GM12878 (cell line): ENCODE data around the gene HOXB2. TPM values are rescaled to one million over a fixed set of nuclear protein-coding genes. Genes with fewer than 3 reads are reported as not detected.

Experiments
- ATAC-seq: fragments of 200-7000 bp; cut with Tn5 transposase; 3 replicates; pipeline ENCODE4 v1.9.1; 2020; ENCODE audit warnings: mild to moderate bottlenecking, moderate library complexity
- BruUV-seq: library from RNA; stranded (reverse); fragments of 400-500 nt; replicated peaks from 2 replicates; lab custom pipeline; 2021; lab: Mats Ljungman, UMichigan
- CTCF ChIA-PET: fragments of 300-600 bp; sonication (Branson Sonifier 250); formaldehyde crosslinking; extraction: SDS; loops from one replicate; lab custom pipeline; 2021; ENCODE audit warnings: inconsistent platforms; lab: Yijun Ruan, JAX
- POLR2A ChIA-PET: fragments of 350-600 bp; formaldehyde crosslinking; extraction: SDS; loops from one replicate; lab custom pipeline; 2021; ENCODE audit warnings: inconsistent platforms; lab: Charles Lee
- RAD21 ChIA-PET: fragments of 300-600 bp; sonication (Branson Sonifier 250); formaldehyde crosslinking; loops from one replicate; lab custom pipeline; 2023; ENCODE audit warnings: antibody characterized with exemption; ENCODE audit not compliant: unreplicated experiment; lab: Charles Lee
- SMC1A ChIA-PET: fragments of 300-600 bp; sonication (Branson Sonifier 250); formaldehyde crosslinking; loops from one replicate; lab custom pipeline; 2023; ENCODE audit not compliant: unreplicated experiment, uncharacterized antibody; lab: Charles Lee
- DNase-seq: peaks from one replicate; pipeline ENCODE4 v3.0.0-alpha.2; 2011; ENCODE audit warnings: low read depth, low spot score
- FAIRE-seq: peaks from 3 replicates; lab custom pipeline; 2011; peaks lifted over from hg19 to GRCh38; lab: Jason Lieb, UNC
- H2AFZ ChIP-seq: 2 replicates; pipeline ENCODE4 v1.6.0; 2011; ENCODE audit warnings: low read depth, low read length, control low read depth; ENCODE audit not compliant: control insufficient read depth
- H3K27ac ChIP-seq: 2 replicates; pipeline ENCODE4 v1.5.1; 2011; ENCODE audit warnings: control low read depth; ENCODE audit not compliant: control insufficient read depth, insufficient read depth
- H3K27me3 ChIP-seq, 2 experiments: replicated peaks in 1 of 2; 2 replicates each; pipeline versions ENCODE4 v1.6.0 to v1.6.1; 2011; ENCODE audit warnings: low read length in 1 of 2; ENCODE audit not compliant: control insufficient read depth in 2 of 2, insufficient read depth in 2 of 2
- H3K36me3 ChIP-seq, 2 experiments: 2 replicates each; pipeline ENCODE4 v1.5.1; 2011; ENCODE audit warnings: low read length in 1 of 2; ENCODE audit not compliant: control insufficient read depth in 2 of 2, insufficient read depth in 2 of 2
- H3K4me1 ChIP-seq: 2 replicates; pipeline ENCODE4 v1.6.1; 2011; ENCODE audit warnings: mild to moderate bottlenecking, low read length, moderate library complexity, mixed read lengths; ENCODE audit not compliant: control insufficient read depth, insufficient read depth
- H3K4me2 ChIP-seq: 2 replicates; pipeline ENCODE4 v1.6.0; 2011; ENCODE audit warnings: control low read depth; ENCODE audit not compliant: control insufficient read depth, insufficient read depth
- H3K4me3 ChIP-seq: fragments of 200-600 bp; sonication (generic); 2 replicates; pipeline ENCODE4 v1.5.1; 2016
- H3K79me2 ChIP-seq: 2 replicates; pipeline ENCODE4 v1.6.0; 2011; ENCODE audit warnings: low read length; ENCODE audit not compliant: control insufficient read depth, insufficient read depth
- H3K9ac ChIP-seq: 2 replicates; pipeline ENCODE4 v1.8.0; 2011; ENCODE audit warnings: low read length, control low read depth, mixed read lengths; ENCODE audit not compliant: control insufficient read depth, insufficient read depth
- H3K9me3 ChIP-seq: replicated peaks from 3 replicates; pipeline ENCODE4 v1.5.1; 2011; ENCODE audit warnings: mild to moderate bottlenecking, low read length; ENCODE audit not compliant: control insufficient read depth, insufficient read depth
- H4K20me1 ChIP-seq: 2 replicates; pipeline ENCODE4 v1.6.0; 2011; ENCODE audit not compliant: control insufficient read depth, insufficient read depth
- ATF2 ChIP-seq: IDR thresholded peaks from 2 replicates; pipeline ENCODE4 v1.6.1; 2012; ENCODE audit warnings: low read length, inconsistent platforms
- CEBPZ ChIP-seq: fragments of 150-350 bp; IDR thresholded peaks from 2 replicates; pipeline ENCODE4 v1.6.1; 2016; ENCODE audit warnings: low read depth, low read length
- CREM ChIP-seq: IDR thresholded peaks from 2 replicates; pipeline ENCODE4 v1.6.1; 2014; ENCODE audit warnings: antibody characterized with exemption, low read depth
- HCFC1 ChIP-seq: fragments of 150-350 bp; IDR thresholded peaks from 2 replicates; pipeline ENCODE4 v1.6.1; 2014; ENCODE audit warnings: low read length
- NFIC ChIP-seq: IDR thresholded peaks from 2 replicates; pipeline ENCODE4 v1.6.1; 2012; ENCODE audit warnings: low read depth, mild to moderate bottlenecking, inconsistent platforms, low read length, moderate library complexity
- RUNX3 ChIP-seq: IDR thresholded peaks from 2 replicates; pipeline ENCODE4 v1.6.1; 2012; ENCODE audit warnings: low read length, inconsistent platforms
- SREBF2 ChIP-seq: IDR thresholded peaks from 2 replicates; pipeline ENCODE4 v1.6.1; 2012; ENCODE audit warnings: mild to moderate bottlenecking, low read length
- SRF ChIP-seq, 2 experiments: IDR thresholded peaks; 2 replicates each; pipeline ENCODE4 v1.6.1; 2011; ENCODE audit warnings: low read depth in 2 of 2, low read length in 2 of 2, mild to moderate bottlenecking in 1 of 2, moderate library complexity in 1 of 2
- SUZ12 ChIP-seq: fragments of 200-600 bp; sonication (generic); IDR thresholded peaks from one replicate; pipeline ENCODE4 v1.6.1; 2018; ENCODE audit warnings: antibody characterized with exemption, mild to moderate bottlenecking; ENCODE audit not compliant: unreplicated experiment
- WRNIP1 ChIP-seq: IDR thresholded peaks from 2 replicates; pipeline ENCODE4 v1.6.1; 2011; ENCODE audit warnings: low read depth, low read length, improper control_type of control experiment, borderline replicate concordance
- ZBTB40 ChIP-seq: fragments of 450-650 bp; IDR thresholded peaks from 2 replicates; pipeline ENCODE4 v1.6.1; 2016; ENCODE audit warnings: mild to moderate bottlenecking, moderate library complexity, borderline replicate concordance
- ZNF384 ChIP-seq: IDR thresholded peaks from 2 replicates; pipeline ENCODE4 v1.6.1; 2012; ENCODE audit warnings: low read depth, mild to moderate bottlenecking, low read length, improper control_type of control experiment, borderline replicate concordance
- WGBS: methylation state at CpG from one replicate; pipeline ENCODE4 v1.1.6; 2016; ENCODE audit warnings: low lambda C conversion rate; ENCODE audit not compliant: insufficient replicate concordance, insufficient coverage; ENCODE audit errors: missing lambda C conversion rate; 5-methylcytosine and 5-hydroxymethylcytosine counted together
- in situ Hi-C: fragments of 300-500 bp; cut with MboI; formaldehyde crosslinking; loops from 9 replicates; pipeline ENCODE4 v1.14.3; 2018; ENCODE audit warnings: mixed read lengths
- intact Hi-C: fragments of 100-400 bp; cut with micrococcal nuclease; formaldehyde crosslinking; loops from one replicate; pipeline ENCODE4 v1.14.2; 2022; ENCODE audit not compliant: unreplicated experiment
- polyA plus RNA-seq, 11 experiments: library from polyadenylated mRNA; depleted of rRNA in 4 of 11; unstranded in 6 of 11; stranded (reverse) in 5 of 11; fragments of >200 nt; fragmentation: Nextera tagmentation in 4 of 11; fragmentation: Illumina TruSeq in 1 of 11; extraction: Ambion mirVana in 4 of 11; extraction: Trizol in 1 of 11; gene quantifications; 1 replicate in 1 of 11; 2 replicates in 10 of 11; pipeline versions ENCODE4 v1.2.1 to v1.2.3, GENCODE V29; 2011 to 2016; ENCODE audit warnings: inconsistent platforms in 2 of 11, missing spikeins in 2 of 11, low read depth in 1 of 11
- total RNA-seq, 4 experiments: library from RNA; depleted of rRNA in 3 of 4; stranded (reverse); fragments of >200 nt in 3 of 4; fragmentation: Illumina TruSeq in 1 of 4; extraction: Trizol in 1 of 4; gene quantifications; 2 replicates each; pipeline versions ENCODE4 v1.2.1 to v1.2.3, GENCODE V29; 2013 to 2021

Gene HOXB2
- total and polyA plus RNA-seq, 10 of the 15 experiments (the other 5 are each of a cell fraction or from before 2014, with no cell fraction given) = 0.16 to 8.8 (median 2.3) TPM

- TF ChIP-seq ATF2 = no peak
- TF ChIP-seq CREM = no peak
- TF ChIP-seq RUNX3 = no peak
Observed at GRCh38 chr17:48558831-48559121, 13.9 kb upstream of the HOXB2 start (continued).

- Histone ChIP-seq H3K79me2 (no peaks in the 10 kb centered on the region), H3K4me1 (no peaks in the 10 kb centered on the region), H3K4me3 (no peak overlapping the region), H4K20me1 (no peaks in the 10 kb centered on the region), H3K9ac (no peak overlapping the region), H3K9me3 (no peaks in the 10 kb centered on the region), H3K4me2 (no peak overlapping the region), H3K36me3 (no peaks in the 10 kb centered on the region; a peak in 1 of 4 replicates), H3K27me3 (no peaks in the 10 kb centered on the region), H3K27ac (no peak overlapping the region), H2AFZ (no peak overlapping the region)
- DNase-seq = no peak
- no TSS peak for BruUV-seq
- no peak for FAIRE-seq
- in situ Hi-C loops (no loop called here), intact Hi-C loops (no loop called here)
- ATAC-seq = no peak
- RAD21 ChIA-PET = no interaction called here
- POLR2A ChIA-PET = no interaction called here
- SMC1A ChIA-PET = no interaction called here
- CTCF ChIA-PET = no interaction called here
- WGBS = 74% methylated on average over 13 of the region's 13 CpGs
- TF ChIP-seq WRNIP1 = no peak
- no peak for TF ChIP-seq NFIC
- TF ChIP-seq HCFC1 = no peak
- no peak for TF ChIP-seq ZNF384
- no peak for TF ChIP-seq CEBPZ
- no peak for TF ChIP-seq ZBTB40
- TF ChIP-seq SRF (IDR thresholded peaks at IDR 0.05; ENCODE audit: low read depth in 2 of 2, low read length in 2 of 2) = no peak
- no peak for TF ChIP-seq SREBF2
- TF ChIP-seq SUZ12 = no peak
Observed at GRCh38 chr17:48558057-48558830, 13.3 kb upstream of the HOXB2 start.
